Measurements from ENCODE around the gene MAPT. TPM values are rescaled to one million over a fixed set of nuclear protein-coding genes. Genes with fewer than 3 reads are reported as not detected.

Gene MAPT
- total RNA-seq, 2 experiments from 2014 or later = 1.3 to 1.4 TPM

- Mint-ChIP-seq H3K36me3 (ENCODE audit: low read depth) (no peaks in the 10 kb centered on the region), H3K27me3 (peaks cover 13% of the 10 kb centered on the region), H3K4me3 (no peak overlapping the region), H3K9me3 (no peaks in the 10 kb centered on the region), H3K27ac (no peak overlapping the region), H3K4me1 (ENCODE audit: low read depth) (peaks cover 11% of the 10 kb centered on the region)
- DNase-seq = peak; percentile 53
- ATAC-seq = peak; percentile 87
- intact Hi-C loops (cut with micrococcal nuclease) = no loop called here
- CTCF ChIA-PET = interaction anchor here (1.4 kb wide), 1 partner anchor 22 kb away, joined by 4 read pairs; no protein-coding TSS in a partner anchor
- TF ChIP-seq, protein P1, sequence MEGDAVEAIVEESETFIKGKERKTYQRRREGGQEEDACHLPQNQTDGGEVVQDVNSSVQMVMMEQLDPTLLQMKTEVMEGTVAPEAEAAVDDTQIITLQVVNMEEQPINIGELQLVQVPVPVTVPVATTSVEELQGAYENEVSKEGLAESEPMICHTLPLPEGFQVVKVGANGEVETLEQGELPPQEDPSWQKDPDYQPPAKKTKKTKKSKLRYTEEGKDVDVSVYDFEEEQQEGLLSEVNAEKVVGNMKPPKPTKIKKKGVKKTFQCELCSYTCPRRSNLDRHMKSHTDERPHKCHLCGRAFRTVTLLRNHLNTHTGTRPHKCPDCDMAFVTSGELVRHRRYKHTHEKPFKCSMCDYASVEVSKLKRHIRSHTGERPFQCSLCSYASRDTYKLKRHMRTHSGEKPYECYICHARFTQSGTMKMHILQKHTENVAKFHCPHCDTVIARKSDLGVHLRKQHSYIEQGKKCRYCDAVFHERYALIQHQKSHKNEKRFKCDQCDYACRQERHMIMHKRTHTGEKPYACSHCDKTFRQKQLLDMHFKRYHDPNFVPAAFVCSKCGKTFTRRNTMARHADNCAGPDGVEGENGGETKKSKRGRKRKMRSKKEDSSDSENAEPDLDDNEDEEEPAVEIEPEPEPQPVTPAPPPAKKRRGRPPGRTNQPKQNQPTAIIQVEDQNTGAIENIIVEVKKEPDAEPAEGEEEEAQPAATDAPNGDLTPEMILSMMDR (IDR thresholded peaks at IDR 0.05) = no peak
- POLR2A ChIA-PET = no interaction called here
Measured at GRCh38 chr17:45873728-45874127, 20.6 kb upstream of the MAPT start.

- TF ChIP-seq, protein P1 (IDR thresholded peaks at IDR 0.05) = no peak
- H3K4me3 Mint-ChIP-seq = no peak overlapping the region
- intact Hi-C loops (cut with micrococcal nuclease) = no loop called here
- ChIA-PET CTCF (interaction anchor here (1.4 kb wide), 1 partner anchor 22 kb away, joined by 4 read pairs; no protein-coding TSS in a partner anchor), POLR2A (no interaction called here)
- H3K36me3 Mint-ChIP-seq (ENCODE audit: low read depth) = no peaks in the 10 kb centered on the region
- H3K27me3 Mint-ChIP-seq = peaks cover 13% of the 10 kb centered on the region
- no peak for ATAC-seq
- peaks cover 11% of the 10 kb centered on the region for H3K4me1 Mint-ChIP-seq (ENCODE audit: low read depth)
- no peaks in the 10 kb centered on the region for H3K9me3 Mint-ChIP-seq
- no peak for DNase-seq
- no peak overlapping the region for H3K27ac Mint-ChIP-seq
Measured at GRCh38 chr17:45874151-45874550, 20.2 kb upstream of the MAPT start.

DNA sequence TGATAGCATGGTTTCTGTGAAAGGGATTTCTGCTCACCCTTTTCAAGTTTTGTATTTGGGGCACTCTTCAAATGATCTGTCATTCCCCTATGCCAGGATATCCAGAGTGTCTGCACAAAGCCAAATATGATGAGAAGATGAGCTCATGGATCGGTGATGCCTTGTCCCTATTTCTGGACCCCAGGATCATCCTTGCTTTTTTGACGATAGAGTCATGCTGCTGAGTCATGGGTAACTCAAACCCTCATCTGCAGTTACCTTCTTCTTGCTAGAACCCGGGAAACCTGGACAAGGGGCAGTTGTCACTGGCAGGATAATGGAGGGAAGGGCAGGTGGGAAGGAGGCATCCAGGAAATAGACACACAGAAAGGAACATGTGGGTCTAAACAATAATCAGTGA, 17.8 kb upstream of the MAPT start:
- Mint-ChIP-seq H3K9me3 (no peaks in the 10 kb centered on the region), H3K27me3 (peaks cover 17% of the 10 kb centered on the region), H3K4me3 (no peak overlapping the region), H3K4me1 (ENCODE audit: low read depth) (peaks cover 6% of the 10 kb centered on the region), H3K36me3 (ENCODE audit: low read depth) (no peaks in the 10 kb centered on the region), H3K27ac (no peak overlapping the region)
- DNase-seq (no peak), ATAC-seq (no peak)
- POLR2A ChIA-PET = interaction anchor here (0.6 to 1.1 kb wide), 2 partner anchors 12 to 80 kb away, joined by 3 read pairs; no protein-coding TSS in a partner anchor
- TF ChIP-seq, protein P1 (IDR thresholded peaks at IDR 0.05) = no peak
- CTCF ChIA-PET = interaction anchor here (1.4 kb wide), 1 partner anchor 25 kb away, joined by 4 read pairs; no protein-coding TSS in a partner anchor
- intact Hi-C loops (cut with micrococcal nuclease) = no loop called here

- Mint-ChIP-seq H3K4me3 (no peak overlapping the region), H3K9me3 (no peaks in the 10 kb centered on the region), H3K27ac (no peak overlapping the region), H3K27me3 (peaks cover 21% of the 10 kb centered on the region), H3K4me1 (ENCODE audit: low read depth) (peaks cover 6% of the 10 kb centered on the region), H3K36me3 (ENCODE audit: low read depth) (no peaks in the 10 kb centered on the region)
- ChIA-PET CTCF (interaction anchor here (1.2 kb wide), 1 partner anchor 16 kb away, joined by 4 read pairs; no protein-coding TSS in a partner anchor), POLR2A (no interaction called here)
- TF ChIP-seq, protein P1 (IDR thresholded peaks at IDR 0.05) = no peak
- DNase-seq (no peak), ATAC-seq (no peak)
- intact Hi-C loops (cut with micrococcal nuclease) = no loop called here
Measured at GRCh38 chr17:45877467-45877866, 16.9 kb upstream of the MAPT start.

- CTCF ChIA-PET = interaction anchor here (2.0 kb wide), 1 partner anchor 10 kb away, joined by 7 read pairs; no protein-coding TSS in a partner anchor
Measured at GRCh38 chr17:45883063-45883462, 11.3 kb upstream of the MAPT start.

More at GRCh38 chr17:45883063-45883462, 11.3 kb upstream of the MAPT start:
- Mint-ChIP-seq H3K27ac (no peak overlapping the region), H3K27me3 (peaks cover 10% of the 10 kb centered on the region), H3K4me1 (ENCODE audit: low read depth) (no peaks in the 10 kb centered on the region), H3K36me3 (ENCODE audit: low read depth) (no peaks in the 10 kb centered on the region), H3K9me3 (peaks cover 9% of the 10 kb centered on the region), H3K4me3 (no peak overlapping the region)
- TF ChIP-seq, protein P1 (IDR thresholded peaks at IDR 0.05) = no peak
- no peak for DNase-seq
- ATAC-seq = no peak
- POLR2A ChIA-PET = no interaction called here
- intact Hi-C loops (cut with micrococcal nuclease) = no loop called here

All from activated CD8-positive, alpha-beta T cell treated with anti-CD3 and anti-CD28 coated beads for 36 hours (primary cell).